GM12865 (cell line): ENCODE measurements around the gene EML5.

ENCODE experiments used
- DNase-seq: peaks from one replicate; pipeline ENCODE4 v3.0.0; 2010; ENCODE audit warnings: low read depth
- H3K4me3 ChIP-seq: 2 replicates; pipeline ENCODE4 v1.5.1; 2011; ENCODE audit warnings: mild to moderate bottlenecking, low read depth, low read length, control low read depth
- CTCF ChIP-seq: IDR thresholded peaks from 2 replicates; pipeline ENCODE4 v1.5.1; 2011; ENCODE audit warnings: low read length, control low read depth, low read depth, inconsistent platforms; ENCODE audit not compliant: insufficient read depth; ENCODE audit errors: missing control alignments

Gene EML5

DNA sequence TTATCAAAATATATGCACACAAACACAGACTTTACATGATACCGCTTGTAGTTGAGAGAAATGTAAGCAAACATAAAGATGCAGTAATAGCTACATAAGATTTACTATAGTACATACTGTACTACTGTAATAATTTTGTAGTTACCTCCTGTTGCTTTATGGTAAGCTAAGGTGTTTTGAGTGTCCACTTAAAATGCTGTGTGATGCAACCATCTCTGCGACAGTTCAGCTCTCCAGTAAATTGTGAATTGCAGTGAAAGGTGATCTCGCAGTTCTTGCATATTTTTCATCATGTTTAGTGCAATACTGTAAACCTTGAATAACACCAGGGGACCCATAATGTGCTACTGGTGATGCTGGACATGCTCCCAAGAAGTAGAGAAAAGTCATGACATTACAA, 208.3 kb downstream of the EML5 start:
- no peak overlapping the region for H3K4me3 ChIP-seq
- no peak for TF ChIP-seq CTCF
- no peak for DNase-seq

GRCh38 chr14:88576222-88576621, 216.5 kb downstream of the EML5 start:
- DNase-seq = no peak
- TF ChIP-seq CTCF = no peak

DNA sequence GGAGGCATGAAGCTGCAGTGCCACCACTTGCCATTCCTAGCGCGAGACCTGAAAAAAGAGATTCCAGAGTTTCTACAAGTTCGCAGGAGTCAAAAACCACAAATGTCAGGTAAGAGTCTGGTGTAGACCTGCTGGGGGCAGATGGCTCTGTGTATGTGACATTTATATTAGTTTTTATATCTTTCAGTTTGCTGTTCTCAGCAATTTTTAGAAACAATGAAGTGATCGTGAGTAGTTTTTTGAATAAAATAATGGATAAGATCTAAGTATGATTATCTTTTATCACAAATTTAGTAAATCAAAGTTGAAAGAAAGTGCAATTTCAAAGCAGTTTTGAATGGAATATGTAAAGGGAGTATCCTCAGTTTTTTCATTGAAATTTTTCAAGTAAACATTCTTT, 220.6 kb downstream of the EML5 start:
- no peak for TF ChIP-seq CTCF
- DNase-seq = no peak
- H3K4me3 ChIP-seq = no peak overlapping the region

More at GRCh38 chr14:88576222-88576621, 216.5 kb downstream of the EML5 start:
- H3K4me3 ChIP-seq = no peak overlapping the region

DNA sequence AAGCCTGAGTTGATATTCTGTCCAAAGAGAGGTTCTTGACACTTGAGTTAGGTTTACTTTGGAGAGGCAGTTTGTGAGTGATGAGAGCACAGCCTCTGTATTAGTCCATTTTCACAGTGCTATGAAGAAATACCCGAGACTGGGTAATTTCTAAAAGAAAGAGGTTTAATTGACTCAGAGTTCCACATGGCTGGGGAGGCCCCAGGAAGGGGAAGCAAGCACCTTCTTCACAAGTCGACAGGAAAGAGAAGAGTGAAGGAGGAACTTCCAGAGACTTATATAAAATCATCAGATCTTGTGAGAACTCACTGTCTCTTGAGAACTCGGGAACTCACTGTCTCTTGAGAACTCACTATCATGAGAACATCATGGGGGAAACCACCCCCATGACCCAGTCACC, 224.6 kb downstream of the EML5 start:
- DNase-seq = no peak
- TF ChIP-seq CTCF = no peak
- no peak overlapping the region for H3K4me3 ChIP-seq

- no peak overlapping the region for H3K4me3 ChIP-seq
- TF ChIP-seq CTCF = no peak
- no peak for DNase-seq
Measured at GRCh38 chr14:88565427-88565826, 227.3 kb downstream of the EML5 start.

GRCh38 chr14:88563845-88564244, 228.9 kb downstream of the EML5 start:
- TF ChIP-seq CTCF = no peak
- DNase-seq = no peak
- H3K4me3 ChIP-seq = peak overlapping the region; percentile 95

GRCh38 chr14:88562831-88563686, 229.7 kb downstream of the EML5 start, which contains the start of gene ZC3H14:
ZC3H14 (plus strand) TSS chr14:88563037; CDS start chr14:88563134, 97 bp downstream.
- peak; percentile 31 for TF ChIP-seq CTCF
- DNase-seq = peak; percentile 94
- peak within 1 kb of the TSS; percentile 95 for H3K4me3 ChIP-seq
